ENCODE results near the gene ACSL1. TPM values are rescaled to one million over a fixed set of nuclear protein-coding genes. Genes with fewer than 3 reads are reported as not detected.

The ACSL1 gene
- total and polyA plus RNA-seq, 9 of the 15 experiments (the other 6 are each of a cell fraction or from before 2014, with no cell fraction given), result 6.7 to 24.1 (median 15.0) TPM

DNA sequence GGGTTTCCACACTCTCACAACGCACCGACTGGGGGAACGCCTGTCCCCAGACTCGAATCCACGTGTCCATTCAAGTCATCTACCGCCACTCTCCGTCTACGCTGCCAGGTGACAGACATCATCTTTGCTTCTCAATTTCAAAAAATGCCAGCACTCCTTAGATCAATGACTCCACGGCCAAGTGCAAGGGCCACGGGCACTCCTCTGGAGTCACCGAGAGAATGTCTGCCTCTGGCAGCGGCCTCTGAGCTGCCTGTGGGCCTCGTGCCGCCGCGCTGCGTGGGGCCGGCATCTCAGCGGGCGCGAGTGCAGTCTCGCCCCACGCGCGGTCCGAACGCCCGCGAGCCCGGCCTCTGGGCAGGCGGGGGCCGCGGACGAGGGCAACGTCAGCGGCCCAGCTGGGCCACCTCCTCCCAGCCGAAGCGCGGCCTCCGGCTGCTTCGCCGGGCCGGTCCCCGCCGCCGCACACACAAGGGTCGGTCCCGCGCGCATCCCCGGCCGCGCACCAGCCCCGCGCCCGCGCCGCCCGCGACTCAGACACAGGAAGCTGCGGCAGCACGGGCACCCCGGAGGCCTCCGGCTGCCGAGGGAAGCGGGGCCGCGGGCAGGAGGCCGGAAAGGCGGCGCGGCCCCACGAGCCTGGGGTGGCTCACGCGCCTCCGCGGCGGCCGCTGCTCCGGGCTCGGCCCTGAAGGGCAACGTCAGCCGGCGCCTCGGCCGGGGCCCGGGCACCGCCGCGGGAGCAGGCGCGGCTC is 450 bp downstream of the ACSL1 start (continued):
- TF ChIP-seq ZNF586 (CRISPR knock-in tag; conservative IDR thresholded peaks at IDR 0.05) (no peak), NONO (IDR thresholded peaks at IDR 0.05; ENCODE audit: low read depth in 2 of 2, low read length in 1 of 2) (0 out of 4 replicates have a peak, but pooled peaks of 1 of the 2 experiments have one; percentile 13), SIN3B (IDR thresholded peaks at IDR 0.05; ENCODE audit: low read depth) (peak; percentile 9; the same call in 1 of the 2 replicates), JUND (IDR thresholded peaks at IDR 0.05; ENCODE audit: borderline replicate concordance, low read depth, low read length) (no peak), JUND (tag; IDR thresholded peaks at IDR 0.05; ENCODE audit: borderline replicate concordance, low read depth, low read length) (no peak), ZNF24 (IDR thresholded peaks at IDR 0.05) (no peak), WHSC1 (IDR thresholded peaks at IDR 0.05; ENCODE audit: low read length) (no peak), MTA1 (IDR thresholded peaks at IDR 0.05; ENCODE audit: borderline replicate concordance) (no peak), ZNF347 (CRISPR knock-in tag; IDR thresholded peaks at IDR 0.05; ENCODE audit: low read depth) (no peak), KAT8 (IDR thresholded peaks at IDR 0.05; ENCODE audit: low read depth) (no peak), SMAD2 (IDR thresholded peaks at IDR 0.05; ENCODE audit: low read depth, low read length) (no peak), GATAD2B (IDR thresholded peaks at IDR 0.05; ENCODE audit: borderline replicate concordance) (peak; percentile 32), KDM5B (IDR thresholded peaks at IDR 0.05; ENCODE audit: insufficient replicate concordance, low read depth, low read length) (peak; percentile 16), SMARCE1 (IDR thresholded peaks at IDR 0.05) (no peak), RUNX1 (IDR thresholded peaks at IDR 0.05; ENCODE audit: low read depth) (no peak), ZHX1 (conservative IDR thresholded peaks at IDR 0.05; ENCODE audit: low read length) (no peak), SRSF3 (IDR thresholded peaks at IDR 0.05; ENCODE audit: insufficient read depth, low read length) (no peak), PTBP1 (IDR thresholded peaks at IDR 0.05; ENCODE audit: low read depth, low read length) (no peak), CC2D1A (IDR thresholded peaks at IDR 0.05) (no peak), ZNF165 (CRISPR knock-in tag; IDR thresholded peaks at IDR 0.05; ENCODE audit: borderline replicate concordance) (0 out of 2 replicates have a peak, but pooled peaks have one; percentile 49), HNRNPLL (IDR thresholded peaks at IDR 0.05; ENCODE audit: low read depth, low read length, poor library complexity, severe bottlenecking) (no peak), NFRKB (IDR thresholded peaks at IDR 0.05; ENCODE audit: low read depth) (no peak), ARID2 (IDR thresholded peaks at IDR 0.05) (no peak), SIRT6 (IDR thresholded peaks at IDR 0.05; ENCODE audit: low read depth, low read length) (no peak), TCF7L2 (IDR thresholded peaks at IDR 0.05; ENCODE audit: low read depth, low read length) (no peak)
- TF ChIP-seq, protein P1, sequence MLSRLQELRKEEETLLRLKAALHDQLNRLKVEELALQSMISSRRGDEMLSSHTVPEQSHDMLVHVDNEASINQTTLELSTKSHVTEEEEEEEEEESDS (CRISPR knock-in tag; IDR thresholded peaks at IDR 0.05), result no peak
- TF ChIP-seq, protein P2, sequence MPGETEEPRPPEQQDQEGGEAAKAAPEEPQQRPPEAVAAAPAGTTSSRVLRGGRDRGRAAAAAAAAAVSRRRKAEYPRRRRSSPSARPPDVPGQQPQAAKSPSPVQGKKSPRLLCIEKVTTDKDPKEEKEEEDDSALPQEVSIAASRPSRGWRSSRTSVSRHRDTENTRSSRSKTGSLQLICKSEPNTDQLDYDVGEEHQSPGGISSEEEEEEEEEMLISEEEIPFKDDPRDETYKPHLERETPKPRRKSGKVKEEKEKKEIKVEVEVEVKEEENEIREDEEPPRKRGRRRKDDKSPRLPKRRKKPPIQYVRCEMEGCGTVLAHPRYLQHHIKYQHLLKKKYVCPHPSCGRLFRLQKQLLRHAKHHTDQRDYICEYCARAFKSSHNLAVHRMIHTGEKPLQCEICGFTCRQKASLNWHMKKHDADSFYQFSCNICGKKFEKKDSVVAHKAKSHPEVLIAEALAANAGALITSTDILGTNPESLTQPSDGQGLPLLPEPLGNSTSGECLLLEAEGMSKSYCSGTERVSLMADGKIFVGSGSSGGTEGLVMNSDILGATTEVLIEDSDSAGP (CRISPR knock-in tag; IDR thresholded peaks at IDR 0.05), result no peak

All from K562 (cell line).